ENCODE results near the gene RPS27L.

The RPS27L gene

GRCh38 chr15:63198371-63199250 is 41.3 kb upstream of the RPS27L start:
- DNase-seq (ENCODE audit: low spot score) = no peak
- no peak overlapping the region for H3K27ac ChIP-seq
- ChIA-PET CTCF (interaction anchor here (0.6 to 0.9 kb wide), 2 partner anchors 26 to 67 kb away, joined by 3 read pairs; no protein-coding TSS in a partner anchor), POLR2A (ENCODE audit: low non-redundant PET) (no interaction called here)
- TF ChIP-seq, protein P1, sequence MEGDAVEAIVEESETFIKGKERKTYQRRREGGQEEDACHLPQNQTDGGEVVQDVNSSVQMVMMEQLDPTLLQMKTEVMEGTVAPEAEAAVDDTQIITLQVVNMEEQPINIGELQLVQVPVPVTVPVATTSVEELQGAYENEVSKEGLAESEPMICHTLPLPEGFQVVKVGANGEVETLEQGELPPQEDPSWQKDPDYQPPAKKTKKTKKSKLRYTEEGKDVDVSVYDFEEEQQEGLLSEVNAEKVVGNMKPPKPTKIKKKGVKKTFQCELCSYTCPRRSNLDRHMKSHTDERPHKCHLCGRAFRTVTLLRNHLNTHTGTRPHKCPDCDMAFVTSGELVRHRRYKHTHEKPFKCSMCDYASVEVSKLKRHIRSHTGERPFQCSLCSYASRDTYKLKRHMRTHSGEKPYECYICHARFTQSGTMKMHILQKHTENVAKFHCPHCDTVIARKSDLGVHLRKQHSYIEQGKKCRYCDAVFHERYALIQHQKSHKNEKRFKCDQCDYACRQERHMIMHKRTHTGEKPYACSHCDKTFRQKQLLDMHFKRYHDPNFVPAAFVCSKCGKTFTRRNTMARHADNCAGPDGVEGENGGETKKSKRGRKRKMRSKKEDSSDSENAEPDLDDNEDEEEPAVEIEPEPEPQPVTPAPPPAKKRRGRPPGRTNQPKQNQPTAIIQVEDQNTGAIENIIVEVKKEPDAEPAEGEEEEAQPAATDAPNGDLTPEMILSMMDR (conservative IDR thresholded peaks at IDR 0.05; ENCODE audit: low read depth) = no peak

GRCh38 chr15:63197626-63198025 is 40.3 kb upstream of the RPS27L start:
- H3K27ac ChIP-seq = no peak overlapping the region
- ChIA-PET CTCF (interaction anchor here (0.9 kb wide), 1 partner anchor 25 kb away, joined by 3 read pairs; no protein-coding TSS in a partner anchor), POLR2A (ENCODE audit: low non-redundant PET) (no interaction called here)
- DNase-seq (ENCODE audit: low spot score) = no peak
- TF ChIP-seq, protein P1 (conservative IDR thresholded peaks at IDR 0.05; ENCODE audit: low read depth) = no peak

DNA sequence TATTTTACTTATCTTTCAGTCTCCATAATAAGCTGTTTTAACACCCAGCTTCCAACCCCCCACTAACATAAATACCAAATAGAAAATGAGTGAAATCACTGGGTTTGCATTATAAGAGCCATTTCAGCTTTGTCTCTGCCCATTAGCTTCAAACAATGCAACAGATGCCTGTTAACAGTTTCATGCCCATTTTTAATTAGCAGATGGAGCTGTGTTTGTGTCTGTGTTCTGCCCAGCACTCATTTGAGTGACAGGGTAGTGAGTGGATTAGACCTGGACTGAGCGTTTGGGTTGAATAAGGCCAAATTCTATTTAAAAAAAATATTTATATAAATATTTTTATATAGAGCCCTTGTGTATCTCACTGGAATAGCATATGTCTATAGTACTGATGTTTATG is 39.6 kb upstream of the RPS27L start:
- POLR2A ChIA-PET (ENCODE audit: low non-redundant PET) = interaction anchor here (0.6 kb wide), 1 partner anchor 39 kb away, joined by 3 read pairs; the partner anchor contains the start of gene RPS27L
- TF ChIP-seq, protein P1 (conservative IDR thresholded peaks at IDR 0.05; ENCODE audit: low read depth) = no peak
- CTCF ChIA-PET = no interaction called here
- no peak overlapping the region for H3K27ac ChIP-seq
- no peak for DNase-seq (ENCODE audit: low spot score)

GRCh38 chr15:63195569-63196015 is 38.3 kb upstream of the RPS27L start:
- TF ChIP-seq, protein P1 (conservative IDR thresholded peaks at IDR 0.05; ENCODE audit: low read depth) = no peak
- no peak for DNase-seq (ENCODE audit: low spot score)
- H3K27ac ChIP-seq = no peak overlapping the region
- POLR2A ChIA-PET (ENCODE audit: low non-redundant PET) = no interaction called here
- CTCF ChIA-PET = interaction anchor here (0.6 kb wide), 1 partner anchor 111 kb away, joined by 3 read pairs; no protein-coding TSS in a partner anchor

DNA sequence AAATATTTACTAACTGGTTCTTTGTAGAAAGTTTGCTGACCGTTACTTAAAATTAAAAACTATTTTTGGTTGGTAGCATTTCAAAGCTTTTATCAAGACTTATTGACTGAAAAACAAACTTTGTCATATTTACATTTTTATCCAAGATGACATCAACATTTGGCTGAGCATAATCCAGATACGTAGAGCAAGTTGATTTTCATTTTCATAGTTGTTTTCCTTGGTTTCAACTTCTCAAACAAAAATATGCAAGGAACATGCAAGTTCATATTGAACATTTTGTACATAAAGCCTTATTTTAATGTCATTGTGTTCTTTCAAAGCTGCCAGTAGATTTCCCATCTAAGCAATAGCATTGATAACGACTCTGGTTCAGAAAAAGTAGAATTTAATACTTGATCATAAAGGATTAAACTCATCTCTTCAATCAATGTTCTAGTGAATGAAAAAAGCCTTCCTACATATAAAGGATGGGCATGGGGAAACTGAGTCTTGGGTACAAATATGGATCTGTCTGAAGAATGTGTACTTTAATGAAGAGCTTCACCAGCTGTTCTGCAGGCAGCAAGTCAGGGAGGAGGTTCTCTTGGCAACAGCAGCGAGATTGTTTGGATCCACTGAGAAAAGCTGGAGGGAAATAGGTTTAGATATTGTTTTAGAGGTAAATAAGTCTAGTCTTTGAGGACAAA is 37.7 kb upstream of the RPS27L start:
- no peak overlapping the region for H3K27ac ChIP-seq
- DNase-seq (ENCODE audit: low spot score) = no peak
- CTCF ChIA-PET = interaction anchor here (0.6 to 0.7 kb wide), 3 partner anchors 34 to 872 kb away, joined by 3 read pairs; no protein-coding TSS in a partner anchor
- POLR2A ChIA-PET (ENCODE audit: low non-redundant PET) = no interaction called here
- TF ChIP-seq, protein P1 (conservative IDR thresholded peaks at IDR 0.05; ENCODE audit: low read depth) = no peak

GRCh38 chr15:63194302-63194701 is 37.0 kb upstream of the RPS27L start:
- H3K27ac ChIP-seq = no peak overlapping the region
- DNase-seq (ENCODE audit: low spot score) = no peak
- ChIA-PET POLR2A (ENCODE audit: low non-redundant PET) (no interaction called here), CTCF (interaction anchor here (0.6 to 0.7 kb wide), 2 partner anchors 35 to 873 kb away, joined by 3 read pairs; no protein-coding TSS in a partner anchor)
- TF ChIP-seq, protein P1 (conservative IDR thresholded peaks at IDR 0.05; ENCODE audit: low read depth) = no peak
